SU-DHL-6 (cell line): Measurements from ENCODE around the gene DHRS12.

Source experiments
- CTCF ChIP-seq: fragments of 200-600 bp; sonication (generic); IDR thresholded peaks from one replicate; pipeline ENCODE4 v1.5.1; 2017; ENCODE audit warnings: antibody characterized with exemption, mild to moderate bottlenecking, low read length, moderate library complexity; ENCODE audit not compliant: insufficient read depth, poor library complexity, severe bottlenecking
- EZH2phosphoT487 ChIP-seq: fragments of 200-600 bp; sonication (generic), shearing (Covaris generic); conservative IDR thresholded peaks from 2 replicates; pipeline ENCODE4 v1.6.1; 2018; ENCODE audit warnings: mild to moderate bottlenecking, antibody characterized with exemption, low read length, moderate library complexity, mixed read lengths

- TF ChIP-seq CTCF (no peak), EZH2phosphoT487 (no peak)
Measured at GRCh38 chr13:51795419-51795818, 8.5 kb downstream of the DHRS12 start.
